Epidermal melanocyte (primary cell): ENCODE measurements around the gene CTIF.
A peak's percentile ranks its signal among the peaks of the same experiment; 100 is the strongest.

ENCODE experiments used
- DNase-seq: peaks from one replicate; pipeline ENCODE4 v3.0.0; 2011; ENCODE audit warnings: low spot score; ENCODE audit not compliant: insufficient read length

CTIF gene

DNA sequence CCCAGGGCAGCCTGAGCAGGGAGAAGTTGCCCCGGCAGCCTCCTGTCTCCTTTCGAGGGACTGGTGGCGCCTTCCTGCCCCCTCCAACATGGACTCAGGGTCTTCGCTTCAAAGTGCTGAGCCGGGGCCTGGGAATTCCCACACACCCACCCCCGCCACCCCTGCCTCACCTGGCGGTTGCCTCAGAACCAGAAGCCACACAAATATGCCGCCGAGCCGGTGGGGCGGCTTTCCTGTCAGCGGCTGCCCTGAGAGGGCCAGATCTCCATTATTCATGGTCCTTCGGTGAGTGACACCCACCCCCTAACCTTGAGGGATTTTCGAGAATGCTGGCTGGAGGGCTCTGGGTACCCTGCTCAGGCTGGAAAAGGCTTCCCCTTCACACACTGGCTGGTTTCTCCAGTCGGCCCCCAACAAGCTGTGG lies 340.2 kb downstream of the CTIF start:
- DNase-seq, result peak; percentile 8

DNA sequence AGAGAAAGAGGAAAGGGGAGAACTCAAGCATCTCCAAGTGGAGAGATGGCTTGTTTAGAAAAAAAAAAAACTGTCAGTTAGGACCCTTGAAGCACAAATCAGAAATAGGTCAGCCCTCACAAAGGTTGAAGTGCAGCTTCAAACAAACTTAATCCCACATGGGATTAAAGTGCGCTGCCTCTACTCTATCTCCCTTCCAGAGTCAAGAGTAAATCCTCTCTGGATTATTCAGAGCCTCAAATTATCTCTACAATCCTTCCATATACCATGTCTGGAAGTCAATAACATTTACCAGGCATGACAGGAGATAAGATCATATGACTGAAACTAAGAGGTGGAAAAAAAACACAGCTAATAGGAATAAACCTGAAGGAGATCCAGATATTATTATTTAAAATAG lies 342.1 kb downstream of the CTIF start:
- DNase-seq, result peak; percentile 5

DNA sequence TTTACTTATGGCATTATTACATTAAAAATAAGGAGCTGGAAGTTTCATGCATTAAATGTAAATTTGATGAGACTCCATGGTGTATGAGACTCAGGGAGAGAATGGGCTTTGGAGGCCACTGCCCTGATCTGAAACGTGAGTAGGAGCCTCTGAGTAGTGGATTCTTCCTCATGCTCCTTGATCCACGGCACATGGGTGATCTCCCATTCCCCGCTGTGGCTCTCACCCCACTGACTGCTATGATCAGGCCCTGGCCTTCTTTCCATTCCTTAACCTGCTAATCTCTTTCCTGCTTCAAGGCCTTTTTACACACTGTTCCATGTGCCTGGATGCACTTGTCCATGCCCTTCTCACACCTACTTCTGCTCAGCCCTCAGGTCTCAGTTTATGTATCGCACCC lies 343.5 kb downstream of the CTIF start:
- DNase-seq, result peak; percentile 8

DNA sequence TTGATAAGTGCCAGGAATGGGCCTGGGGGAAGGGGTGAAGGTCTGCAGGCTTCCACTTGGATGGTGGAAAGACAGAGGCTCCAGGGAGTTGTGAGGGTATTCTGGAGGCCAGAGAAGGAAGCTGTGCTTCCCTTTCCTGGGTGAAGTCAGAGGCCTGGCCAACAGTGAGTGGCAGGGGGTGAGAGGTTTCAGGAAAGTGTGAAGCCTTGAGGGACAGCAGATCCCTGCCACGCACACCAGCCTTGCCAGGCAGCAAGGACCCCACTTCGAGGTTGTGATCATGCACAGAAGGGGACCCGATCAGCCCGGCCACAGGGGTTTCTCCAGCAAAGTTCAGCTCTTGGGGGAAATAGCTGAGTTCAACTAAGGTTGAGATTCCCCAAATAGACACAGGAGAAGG lies 345.5 kb downstream of the CTIF start:
- DNase-seq, result no peak

DNA sequence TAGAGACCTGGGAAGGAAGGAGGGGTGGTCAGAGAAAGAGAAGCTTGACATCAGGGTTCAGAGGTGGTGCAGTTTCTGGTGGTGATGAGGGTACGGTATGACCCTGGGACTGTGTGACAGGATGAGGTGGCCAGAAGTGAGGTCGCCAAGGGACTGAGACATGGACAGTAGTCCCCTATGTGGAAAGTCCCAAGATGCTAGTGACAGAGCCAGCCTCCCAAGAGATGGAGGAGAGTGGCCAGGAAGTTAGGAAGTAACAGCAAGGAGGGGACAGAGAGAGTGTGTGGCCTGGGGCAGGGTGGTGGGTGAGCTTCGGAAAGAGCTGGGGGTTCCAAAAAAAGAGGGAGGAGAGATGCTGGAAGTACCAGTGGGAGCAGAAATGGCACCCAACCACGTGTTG lies 345.9 kb downstream of the CTIF start:
- DNase-seq, result no peak

DNA sequence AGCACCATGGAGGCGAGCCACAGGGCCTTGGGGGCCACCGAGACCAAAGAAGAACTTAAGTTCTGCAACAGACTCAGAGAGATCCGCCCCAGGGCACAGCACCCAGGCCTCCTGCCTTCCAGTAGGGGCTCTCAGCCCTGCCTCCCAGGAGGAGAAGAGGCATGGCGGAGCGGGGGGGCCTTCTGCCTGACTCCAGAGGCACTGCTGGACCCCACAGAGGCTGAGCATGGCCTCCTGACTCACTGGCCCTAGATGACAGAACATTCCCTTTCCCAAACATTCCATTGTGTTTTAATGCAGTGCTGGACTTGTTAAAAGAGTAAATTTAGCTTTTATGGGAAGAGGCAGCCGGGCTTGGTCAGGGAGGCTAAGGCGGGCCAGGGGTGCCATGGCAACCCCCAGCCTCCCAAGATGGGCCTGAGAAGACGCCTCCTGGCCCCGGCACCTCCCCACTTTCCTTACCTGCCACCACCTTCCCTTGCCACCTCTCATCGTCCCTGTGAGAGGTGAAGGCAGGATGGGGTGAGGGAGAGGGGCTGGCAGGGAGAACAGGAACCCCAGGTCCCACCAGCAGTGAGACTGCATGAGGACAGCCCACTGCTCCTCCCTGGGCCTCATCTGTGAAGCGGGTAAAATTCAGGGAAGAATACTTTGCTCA lies 346.6 kb downstream of the CTIF start:
- peak; percentile 15 for DNase-seq

DNA sequence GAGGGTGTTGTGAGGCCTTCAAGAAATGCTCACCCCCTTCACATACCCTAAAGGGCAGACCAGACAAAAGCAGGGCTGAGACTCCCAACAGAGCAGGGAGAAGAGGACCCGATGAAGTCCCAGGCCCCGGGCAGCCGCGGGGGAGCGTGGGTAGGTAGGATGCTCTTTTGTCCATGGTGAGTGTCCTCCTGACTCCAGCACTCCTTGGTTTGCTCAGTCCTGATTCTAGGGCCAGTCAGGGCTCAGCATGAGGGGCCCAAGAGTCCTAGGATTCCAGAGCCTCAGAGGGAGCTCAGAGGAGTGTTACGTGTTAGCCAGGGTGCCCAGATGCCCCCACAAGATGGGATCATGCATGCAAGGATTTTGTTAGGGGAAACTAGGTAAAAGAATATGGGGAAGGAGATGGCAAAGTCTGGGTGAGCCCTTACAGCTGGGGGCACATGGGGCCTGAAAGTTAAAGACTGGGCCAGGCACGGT lies 347.1 kb downstream of the CTIF start:
- peak; percentile 5 for DNase-seq

DNA sequence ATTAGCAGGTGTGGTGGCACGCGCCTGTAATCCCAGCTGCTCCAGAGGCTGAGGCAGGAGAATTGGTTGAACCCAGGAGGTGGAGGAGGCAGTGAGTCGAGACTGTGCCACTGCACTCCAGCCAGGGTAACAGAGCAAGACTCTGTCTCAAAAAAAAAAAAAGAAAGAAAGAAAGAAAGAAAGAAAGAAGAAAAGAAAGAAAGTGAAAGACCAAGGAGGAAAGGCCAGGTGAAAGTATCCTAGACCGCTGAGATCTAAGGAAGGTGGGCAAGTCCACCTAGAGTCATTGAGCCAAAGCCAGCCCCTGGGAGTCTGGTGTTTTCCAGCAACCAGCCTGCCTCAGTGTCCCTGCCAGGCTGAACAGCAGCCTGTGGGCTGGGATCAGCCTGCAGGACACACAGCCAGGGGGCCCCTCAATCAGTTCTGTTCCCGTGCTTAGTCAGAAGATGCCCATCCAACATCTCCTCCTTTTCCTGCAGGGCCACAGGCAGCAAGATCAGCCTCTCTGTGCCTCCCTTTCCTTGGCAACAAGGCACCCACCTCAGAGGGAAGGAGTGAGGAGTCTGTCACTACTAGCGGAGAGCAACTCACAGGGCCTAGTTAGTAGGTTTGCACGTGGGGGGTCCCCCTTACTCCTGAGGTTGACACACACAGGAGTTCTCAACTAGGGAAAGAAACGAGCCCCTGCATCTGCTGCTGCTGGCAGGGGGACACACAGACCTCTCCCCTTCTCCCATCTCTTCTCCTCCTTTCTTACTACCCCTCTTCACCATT lies 347.9 kb downstream of the CTIF start:
- no peak for DNase-seq

DNA sequence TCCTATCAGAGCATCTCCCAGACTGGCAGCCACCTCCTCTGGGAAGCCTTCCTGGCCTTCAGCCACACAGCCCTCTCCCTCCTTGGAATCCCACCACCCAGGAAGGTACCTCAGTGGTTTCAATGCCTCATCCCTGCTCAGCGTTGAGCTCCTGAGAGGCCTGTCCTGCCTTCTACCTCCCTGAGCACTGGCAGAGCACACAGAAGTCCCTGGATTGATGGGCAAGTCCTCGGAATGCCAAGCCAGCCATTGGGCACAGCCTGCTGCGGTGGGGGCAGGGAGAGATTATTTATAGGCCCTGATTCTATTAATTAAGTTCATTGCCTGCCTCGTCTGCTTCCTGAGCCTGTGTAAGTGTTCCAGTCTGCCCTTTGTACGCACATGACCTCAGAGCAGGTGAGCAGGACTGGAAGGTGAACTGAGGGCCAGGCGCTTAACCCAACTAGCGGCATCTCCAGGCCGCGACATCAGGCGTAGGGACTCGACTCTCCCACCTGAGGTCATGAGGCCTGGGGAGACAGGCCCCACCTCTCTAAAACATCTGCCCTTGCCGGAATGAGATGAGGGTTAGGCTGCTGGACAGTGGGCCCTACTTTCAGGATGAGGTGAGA lies 348.6 kb downstream of the CTIF start:
- no peak for DNase-seq

DNA sequence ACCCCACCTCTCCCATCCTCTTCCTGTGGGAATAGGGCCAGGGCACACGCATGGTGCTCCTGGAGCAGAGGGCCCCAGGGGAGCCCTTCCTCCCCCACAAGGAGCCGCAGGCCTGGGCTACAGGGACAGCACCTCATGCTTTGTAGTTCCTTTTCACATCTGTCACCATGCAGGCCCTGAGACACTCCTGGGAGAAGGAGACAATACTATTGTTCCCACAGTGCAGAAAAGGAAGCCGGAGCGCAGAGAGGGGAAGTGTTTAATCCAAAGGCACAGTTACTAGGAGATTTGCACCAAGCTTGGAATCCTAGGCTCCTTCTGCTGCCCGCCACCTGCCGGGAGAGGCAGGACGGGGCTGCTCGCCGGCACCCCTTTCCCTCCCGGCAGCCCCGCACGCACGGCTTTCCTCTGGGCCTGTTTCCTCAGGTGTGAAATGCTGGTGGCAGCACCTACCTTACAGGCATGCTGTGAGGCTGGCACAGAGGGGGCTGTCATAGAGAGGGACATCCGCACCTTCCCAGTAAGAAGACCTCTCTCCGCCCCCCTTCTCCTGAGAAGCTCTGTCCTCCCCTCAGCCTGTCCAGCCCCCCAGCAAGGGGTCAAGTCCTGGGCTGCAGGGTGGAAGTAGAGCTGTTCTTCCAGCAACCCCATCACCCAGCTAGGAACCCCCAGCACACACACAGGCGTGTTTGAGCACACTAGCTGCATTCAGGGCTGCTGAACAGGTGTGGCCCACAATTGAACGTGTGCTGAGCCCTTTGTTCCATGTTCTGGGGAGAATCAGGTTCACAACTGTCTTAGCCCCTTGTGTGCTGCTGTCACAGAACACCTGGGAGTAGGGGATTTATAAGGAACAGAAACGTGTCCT lies 349.3 kb downstream of the CTIF start:
- no peak for DNase-seq

DNA sequence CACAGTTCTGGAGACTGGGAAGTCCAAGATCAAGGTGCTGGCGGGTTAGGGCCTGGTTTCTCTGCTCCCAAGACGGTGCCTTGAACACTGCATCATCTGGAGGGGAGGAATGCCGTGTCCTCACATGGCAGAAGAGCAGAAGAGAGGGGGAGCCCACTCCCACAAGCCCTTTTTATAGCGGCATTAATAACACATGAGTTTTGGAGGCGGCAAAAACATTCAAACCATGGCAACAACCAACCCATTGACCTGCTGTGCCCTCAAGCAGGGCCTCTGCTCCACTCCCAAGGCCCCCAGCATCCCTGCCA lies 349.9 kb downstream of the CTIF start:
- DNase-seq, result no peak

DNA sequence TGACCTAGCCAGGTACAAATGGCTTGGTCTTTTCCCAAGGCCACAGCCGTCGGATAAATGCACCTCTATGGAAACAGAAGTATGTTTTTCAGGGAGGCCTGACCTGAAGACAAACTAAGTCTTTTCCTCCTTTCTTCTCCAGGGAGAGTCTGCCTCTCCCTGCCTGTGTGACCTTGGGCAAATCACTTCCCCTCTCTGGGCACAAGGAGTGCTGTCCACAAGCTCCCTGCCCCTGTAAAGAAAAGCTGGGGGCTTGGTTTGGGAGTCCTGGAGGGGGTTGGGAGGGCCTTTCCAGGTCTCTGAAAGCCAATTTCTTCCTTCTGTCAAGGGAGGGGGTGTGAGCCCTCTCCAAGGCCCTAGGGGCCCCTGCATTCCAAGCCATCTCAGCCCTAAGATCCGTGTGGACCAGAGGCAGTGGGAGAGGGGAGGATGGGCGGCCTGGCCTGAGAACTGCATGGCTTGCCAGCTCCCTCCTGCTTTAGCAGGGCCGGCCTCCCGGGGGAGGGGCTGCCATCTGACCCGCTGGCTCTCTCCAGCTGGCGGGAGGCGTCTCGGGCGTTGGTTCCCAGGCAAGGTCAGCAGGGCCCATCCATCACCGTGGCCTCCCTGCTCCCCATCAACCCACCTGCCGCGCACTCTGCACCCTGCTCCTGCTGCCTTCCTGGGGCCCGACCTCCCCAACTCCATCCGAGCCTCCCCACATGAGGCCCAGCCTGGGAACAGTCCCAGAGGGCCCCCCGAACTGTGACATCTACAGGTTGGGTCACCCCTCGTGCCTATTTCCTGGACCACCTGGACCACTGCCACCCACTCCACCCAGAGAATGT lies 350.5 kb downstream of the CTIF start:
- DNase-seq, result no peak

DNA sequence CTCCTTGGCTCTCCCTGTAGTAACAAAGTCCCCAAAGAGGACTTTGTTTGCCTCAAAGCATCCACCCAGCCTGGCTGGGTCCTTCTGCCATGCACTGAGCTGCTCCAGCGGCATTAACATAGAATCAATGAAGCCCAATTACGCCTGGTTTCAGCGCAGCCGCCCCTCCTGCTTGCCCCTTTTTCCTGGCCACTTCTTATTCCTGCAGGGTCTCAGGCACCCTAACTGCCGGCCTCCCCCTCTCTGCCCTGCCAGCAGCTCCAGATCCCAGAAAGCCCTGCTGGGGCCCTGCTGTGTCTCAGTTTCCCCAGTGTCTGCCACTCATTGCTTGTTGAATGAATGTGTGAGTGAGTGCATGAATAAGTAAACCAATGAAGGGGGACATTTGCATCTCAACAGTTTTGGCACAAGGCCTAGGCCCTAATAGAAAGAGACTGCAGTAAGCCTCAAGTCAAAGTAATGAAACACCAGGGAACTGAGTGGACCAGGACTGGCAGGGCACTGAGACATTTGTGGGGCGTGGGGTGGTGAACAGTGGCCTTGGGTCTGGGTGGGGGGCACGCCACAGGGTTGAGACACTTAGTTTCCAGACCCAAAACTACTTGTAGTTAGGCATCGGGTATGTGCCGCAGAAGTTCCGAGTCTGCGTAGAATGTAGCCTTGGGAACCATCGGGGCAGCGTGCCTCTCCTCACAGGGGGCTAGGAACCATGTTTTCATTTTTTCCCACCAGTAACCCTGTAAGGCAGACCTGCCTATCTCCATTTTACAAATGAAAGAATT lies 351.3 kb downstream of the CTIF start:
- no peak for DNase-seq

DNA sequence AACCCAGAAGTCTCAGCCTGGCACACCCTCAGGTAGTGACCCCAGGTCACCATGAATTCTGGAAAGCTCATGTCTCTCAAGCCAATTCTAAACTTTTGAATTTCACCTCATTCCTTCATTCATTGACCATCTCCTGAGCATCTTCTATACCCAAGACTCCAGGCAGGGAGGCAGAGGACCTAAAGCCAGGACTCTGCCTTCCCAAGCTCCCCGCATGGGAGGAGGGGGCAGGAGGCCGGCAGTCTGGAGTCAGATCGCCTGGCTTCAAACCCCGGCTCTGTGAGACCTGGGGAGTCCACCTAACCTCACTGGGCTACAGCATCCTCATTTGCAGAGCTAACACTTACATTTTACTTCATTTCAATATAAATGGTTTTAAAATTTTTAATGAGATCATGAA lies 352.9 kb downstream of the CTIF start:
- DNase-seq, result no peak

DNA sequence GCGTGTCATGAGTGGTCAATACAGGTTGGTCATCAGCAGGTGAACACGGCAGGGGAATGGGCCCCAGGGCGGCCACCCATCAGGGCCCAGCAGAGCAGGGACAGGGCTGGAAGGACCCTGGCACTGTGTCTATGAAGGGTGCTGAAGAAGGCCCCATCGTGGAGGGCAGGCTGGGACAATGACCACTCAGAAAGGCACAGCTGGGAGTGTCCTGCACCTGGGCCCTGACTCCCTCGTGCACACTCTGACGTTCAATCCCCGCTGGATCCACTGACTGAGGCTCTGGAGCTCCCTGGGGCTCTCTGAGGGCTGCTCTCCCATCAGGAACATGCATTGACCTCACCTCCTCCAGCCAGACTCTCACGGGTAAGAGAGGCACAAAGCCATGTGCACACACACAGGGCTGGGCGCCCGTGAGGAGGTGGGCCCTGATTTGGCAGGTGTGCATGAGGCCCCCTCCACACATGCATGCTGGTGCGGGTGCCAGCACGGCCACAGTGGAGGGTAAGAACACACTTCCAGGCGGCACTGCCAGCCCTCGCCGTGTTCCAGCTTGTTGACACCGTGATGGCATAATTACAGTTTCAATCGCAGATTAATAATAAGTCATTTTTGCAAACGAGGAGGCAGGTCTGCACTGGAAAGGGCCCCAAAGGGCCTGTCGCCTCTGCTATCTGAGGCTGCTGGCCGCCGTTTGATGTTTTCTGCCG lies 353.5 kb downstream of the CTIF start:
- DNase-seq, result no peak

DNA sequence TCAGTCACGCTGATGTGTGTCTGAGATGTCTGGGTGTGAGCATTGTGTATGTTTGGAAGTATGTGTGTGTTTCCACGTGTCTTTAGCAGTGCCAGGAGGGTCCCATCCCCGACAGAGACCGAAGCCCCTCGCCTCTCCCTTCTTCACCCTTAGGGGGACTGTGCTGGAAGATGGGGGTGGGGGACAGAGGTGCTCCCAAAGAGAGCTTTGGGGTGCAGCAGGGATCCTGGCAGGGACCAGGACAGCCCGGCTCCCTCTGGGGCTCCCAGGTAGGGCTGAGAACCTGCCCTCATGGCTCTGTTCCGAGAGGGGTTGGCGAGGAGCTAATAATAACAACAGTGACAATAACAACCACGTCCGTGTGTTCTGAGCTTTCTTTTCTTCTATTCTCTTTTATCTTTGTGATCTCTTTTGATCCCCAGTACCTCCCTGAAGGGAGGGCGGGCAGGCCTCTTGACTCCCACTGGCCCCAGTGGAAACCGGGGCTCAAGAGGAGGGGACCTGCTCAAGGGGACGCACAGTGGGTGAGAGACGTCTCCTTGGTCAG lies 354.3 kb downstream of the CTIF start:
- no peak for DNase-seq

DNA sequence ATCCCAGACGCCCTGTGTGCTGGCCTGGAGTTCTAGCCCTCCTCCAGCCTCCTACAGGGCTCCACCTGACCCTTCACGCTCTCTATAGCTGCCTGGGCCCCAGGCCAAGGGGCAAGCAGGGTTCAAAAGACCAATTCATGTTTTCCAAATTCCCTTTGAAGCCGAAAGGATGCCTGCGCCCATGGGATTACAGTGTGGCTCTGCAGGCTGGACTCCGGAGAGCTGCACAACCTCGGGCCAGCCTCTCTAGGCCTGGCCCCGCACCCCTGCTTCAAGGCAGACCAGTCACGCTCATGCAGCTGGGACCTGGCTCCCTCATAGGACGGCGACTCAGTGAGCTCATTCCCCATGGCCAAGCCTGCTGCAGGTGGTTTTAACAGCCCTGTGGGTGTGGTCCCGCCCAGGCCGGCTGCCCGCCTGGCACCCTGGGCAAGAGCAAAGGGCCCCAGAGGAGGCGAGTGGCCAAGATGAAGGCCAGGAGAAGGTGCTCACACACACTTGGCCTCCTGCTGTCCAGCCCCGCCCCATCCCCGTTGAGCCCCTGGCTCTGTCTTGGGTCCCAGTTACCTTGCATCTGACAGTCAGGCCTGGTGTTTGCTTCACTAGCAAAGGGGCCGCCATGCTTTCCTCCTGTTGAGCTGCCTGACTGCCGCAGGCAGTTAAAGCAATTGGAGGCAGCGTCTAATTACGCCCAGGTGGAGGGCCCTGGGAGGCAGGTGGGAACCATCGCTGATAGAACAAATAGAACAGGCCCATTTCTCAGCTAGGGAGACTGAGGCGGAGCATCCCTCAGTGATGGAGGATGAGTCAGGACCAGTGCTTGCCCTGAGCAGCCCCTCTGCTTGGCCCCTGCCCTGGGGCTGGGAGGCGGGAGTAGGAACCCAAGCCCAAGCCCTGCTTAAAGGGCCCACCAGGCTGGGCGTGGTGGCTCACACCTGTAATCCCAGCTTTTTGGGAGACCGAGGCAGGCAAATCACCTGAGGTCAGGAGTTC lies 355.1 kb downstream of the CTIF start:
- no peak for DNase-seq

DNA sequence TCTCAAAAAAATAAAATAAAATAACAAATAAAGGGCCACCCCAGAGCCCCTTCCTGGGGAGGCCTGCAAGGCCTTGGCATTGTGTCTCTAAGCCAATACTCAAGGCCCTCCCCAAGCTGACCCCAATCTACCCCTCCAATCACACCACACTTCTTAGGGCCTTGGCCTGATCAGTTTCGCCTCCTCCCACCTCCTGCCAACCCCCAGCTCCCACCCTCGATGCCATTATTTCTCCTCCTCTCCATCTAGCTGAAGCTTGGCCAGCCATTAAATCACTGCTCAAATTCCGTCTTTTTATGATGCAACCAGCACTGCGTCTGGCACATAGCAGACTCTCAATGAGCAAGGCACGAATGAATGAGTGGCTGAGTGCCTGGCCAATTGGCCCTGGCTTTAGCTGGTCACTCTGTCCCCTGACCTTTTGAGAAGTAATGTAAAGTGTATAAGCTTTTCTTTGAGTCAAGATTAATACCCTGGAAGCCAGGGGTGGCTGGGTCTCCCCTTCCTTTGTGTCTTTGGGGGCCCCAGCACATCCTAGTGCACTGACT lies 356.0 kb downstream of the CTIF start:
- DNase-seq, result no peak
